BE2C (cell line): ENCODE measurements around the gene MRAS.

Experiments used
- DNase-seq: peaks from one replicate; pipeline ENCODE4 v3.0.0-alpha.2; 2020
- H3K27me3 ChIP-seq: fragments of 250-450 bp; sonication (Bioruptor Pico); 2 replicates; pipeline ENCODE4 v1.5.1; 2020; ENCODE audit warnings: mild to moderate bottlenecking
- H3K36me3 ChIP-seq: fragments of 250-450 bp; sonication (Bioruptor Pico); 2 replicates; pipeline ENCODE4 v1.5.1; 2020; ENCODE audit warnings: mild to moderate bottlenecking
- H3K4me1 ChIP-seq: fragments of 250-450 bp; sonication (Bioruptor Pico); 2 replicates; pipeline ENCODE4 v1.5.1; 2020
- H3K4me3 ChIP-seq: 2 replicates; pipeline ENCODE4 v1.5.1; 2011; ENCODE audit warnings: low read depth, low read length
- H3K9me3 ChIP-seq: fragments of 250-450 bp; sonication (Bioruptor Pico); 2 replicates; pipeline ENCODE4 v1.5.1; 2020
- CTCF ChIP-seq: IDR thresholded peaks from 2 replicates; pipeline ENCODE4 v1.5.1; 2012; ENCODE audit warnings: mild to moderate bottlenecking, low read depth, low read length

The MRAS gene

DNA sequence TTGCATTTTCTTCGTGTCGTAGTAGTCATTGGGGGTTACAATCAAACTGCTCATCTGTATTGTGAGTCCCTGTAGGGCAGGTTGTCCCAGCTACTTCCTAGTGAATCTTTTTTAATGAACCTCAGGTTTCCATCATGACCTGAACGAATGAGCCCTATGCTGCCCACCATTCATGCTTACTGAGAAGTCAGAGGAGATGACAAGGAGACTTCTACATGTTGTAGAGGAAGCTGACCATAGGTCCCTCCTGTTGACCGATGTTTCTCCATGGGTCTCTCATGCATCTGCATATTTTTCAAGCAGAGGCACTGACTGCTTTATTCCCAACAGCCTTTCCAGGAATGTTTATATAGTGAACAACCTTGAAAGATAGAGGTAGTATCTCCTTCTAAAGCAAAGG lies 13.8 kb upstream of the MRAS start:
- no peaks in the 10 kb centered on the region for H3K9me3 ChIP-seq

GRCh38 chr3:138336454-138336999 lies 11.9 kb upstream of the MRAS start:
- H3K9me3 ChIP-seq, result no peaks in the 10 kb centered on the region
- DNase-seq, result no peak
- no peaks in the 10 kb centered on the region for H3K4me1 ChIP-seq
- no peak for TF ChIP-seq CTCF
- H3K36me3 ChIP-seq, result no peaks in the 10 kb centered on the region
- H3K4me3 ChIP-seq, result no peak overlapping the region
- no peaks in the 10 kb centered on the region; the same call in 1 of the 2 replicates for H3K27me3 ChIP-seq

More for the DNA sequence above, 13.8 kb upstream of the MRAS start:
- no peak for DNase-seq
- H3K36me3 ChIP-seq, result no peaks in the 10 kb centered on the region
- H3K4me3 ChIP-seq, result no peak overlapping the region
- no peaks in the 10 kb centered on the region; the same call in 1 of the 2 replicates for H3K4me1 ChIP-seq
- no peaks in the 10 kb centered on the region; the same call in 1 of the 2 replicates for H3K27me3 ChIP-seq
- no peak for TF ChIP-seq CTCF

DNA sequence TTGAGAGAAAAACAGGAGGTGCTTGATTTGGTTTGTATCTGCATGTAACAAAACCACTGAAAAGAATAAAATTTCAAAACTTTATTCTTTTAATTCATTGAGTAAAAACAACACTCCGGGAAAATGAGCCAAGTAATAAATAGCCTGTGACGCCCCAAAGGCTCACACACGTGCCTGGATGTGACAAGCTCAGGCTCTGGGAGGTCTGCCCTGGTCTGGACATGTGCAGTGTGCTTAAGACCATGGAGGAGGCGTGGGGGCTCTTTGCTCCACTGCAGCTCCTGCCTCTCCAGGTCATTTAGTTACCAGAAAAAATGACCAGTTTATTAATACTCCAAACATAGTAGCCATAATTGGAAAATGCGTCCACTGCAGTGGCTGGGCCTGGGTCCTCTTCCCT lies 10.1 kb upstream of the MRAS start:
- TF ChIP-seq CTCF, result no peak
- Histone ChIP-seq H3K27me3 (no peaks in the 10 kb centered on the region; the same call in 1 of the 2 replicates), H3K4me1 (no peaks in the 10 kb centered on the region), H3K9me3 (no peaks in the 10 kb centered on the region), H3K4me3 (no peak overlapping the region), H3K36me3 (no peaks in the 10 kb centered on the region)
- no peak for DNase-seq

GRCh38 chr3:138338811-138339210 lies 9.6 kb upstream of the MRAS start:
- no peak for DNase-seq
- no peaks in the 10 kb centered on the region; the same call in 1 of the 2 replicates for H3K27me3 ChIP-seq
- H3K36me3 ChIP-seq, result no peaks in the 10 kb centered on the region
- no peaks in the 10 kb centered on the region for H3K4me1 ChIP-seq
- TF ChIP-seq CTCF, result no peak
- H3K4me3 ChIP-seq, result no peak overlapping the region
- no peaks in the 10 kb centered on the region for H3K9me3 ChIP-seq

- no peak for DNase-seq
- Histone ChIP-seq H3K36me3 (no peaks in the 10 kb centered on the region), H3K27me3 (no peaks in the 10 kb centered on the region), H3K4me1 (no peaks in the 10 kb centered on the region), H3K4me3 (no peak overlapping the region), H3K9me3 (no peaks in the 10 kb centered on the region)
- TF ChIP-seq CTCF, result no peak
Observed at GRCh38 chr3:138340511-138340910, 7.9 kb upstream of the MRAS start.

DNA sequence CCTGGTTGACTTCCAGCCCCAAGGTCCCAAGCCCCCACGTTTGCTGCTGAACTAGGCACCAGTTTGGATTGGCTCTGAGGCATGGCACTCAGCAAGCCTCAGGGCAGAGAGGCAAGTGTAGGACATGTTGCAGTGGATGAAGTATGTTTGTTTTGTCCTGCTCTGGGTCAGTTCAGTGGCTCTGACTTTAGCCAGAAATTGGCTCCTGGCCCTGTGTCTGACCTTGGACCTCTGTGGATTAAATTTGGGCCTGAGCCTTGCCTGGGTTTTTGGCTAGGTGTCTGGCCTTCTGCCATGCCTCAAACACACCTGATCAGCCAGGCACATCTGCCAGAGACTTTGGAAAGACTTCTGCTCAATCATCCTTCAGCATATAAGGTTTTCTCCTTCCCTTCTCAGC lies 3.6 kb upstream of the MRAS start:
- H3K4me1 ChIP-seq, result no peaks in the 10 kb centered on the region
- no peaks in the 10 kb centered on the region; the same call in 1 of the 2 replicates for H3K9me3 ChIP-seq
- no peaks in the 10 kb centered on the region for H3K36me3 ChIP-seq

More for the DNA sequence above, 3.6 kb upstream of the MRAS start:
- DNase-seq, result no peak
- H3K27me3 ChIP-seq, result peaks cover 13% of the 10 kb centered on the region
- H3K4me3 ChIP-seq, result no peak overlapping the region
- no peak for TF ChIP-seq CTCF
